Stimulated activated CD8-positive, alpha-beta memory T cell treated with anti-CD3 and anti-CD28 coated beads, Interleukin-12 subunit alpha, Interleukin-12 subunit beta, amount 100 ng/mL, for 4 hours (primary cell): ENCODE results near the gene PPP1R3A.
"Not testable (repeated sequence)": the region's sequence is repeated elsewhere in the genome, so short reads cannot be mapped to it uniquely, and the experiment has no call there.

Source experiments
- DNase-seq: peaks from one replicate; pipeline ENCODE4 v3.0.0-alpha.2; 2020; ENCODE audit warnings: low read depth

The PPP1R3A gene

GRCh38 chr7:113918946-113919345 is at the start of gene PPP1R3A:
TSS of gene PPP1R3A (minus strand) at chr7:113919009. CDS start at chr7:113918996, 13 bp downstream.
- no peak for DNase-seq

DNA sequence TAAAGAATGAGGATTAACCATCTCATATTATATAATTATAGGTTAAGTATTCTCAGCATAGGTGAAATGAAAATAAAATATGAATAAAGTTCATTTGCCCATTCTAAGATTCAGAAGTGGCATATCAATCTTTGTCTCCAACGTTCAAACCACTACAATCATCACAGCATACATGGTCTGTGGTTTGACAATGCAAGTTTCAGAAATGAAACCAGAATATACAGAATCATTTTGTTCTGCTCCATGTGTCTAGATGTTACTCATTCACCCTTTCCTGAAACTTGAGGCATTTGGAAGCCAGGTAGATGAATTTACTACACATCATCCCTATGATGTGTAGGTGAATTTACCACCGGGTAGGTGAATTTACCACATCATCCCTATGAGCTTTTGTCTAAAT is 44.5 kb upstream of the PPP1R3A start:
- no peak for DNase-seq

DNA sequence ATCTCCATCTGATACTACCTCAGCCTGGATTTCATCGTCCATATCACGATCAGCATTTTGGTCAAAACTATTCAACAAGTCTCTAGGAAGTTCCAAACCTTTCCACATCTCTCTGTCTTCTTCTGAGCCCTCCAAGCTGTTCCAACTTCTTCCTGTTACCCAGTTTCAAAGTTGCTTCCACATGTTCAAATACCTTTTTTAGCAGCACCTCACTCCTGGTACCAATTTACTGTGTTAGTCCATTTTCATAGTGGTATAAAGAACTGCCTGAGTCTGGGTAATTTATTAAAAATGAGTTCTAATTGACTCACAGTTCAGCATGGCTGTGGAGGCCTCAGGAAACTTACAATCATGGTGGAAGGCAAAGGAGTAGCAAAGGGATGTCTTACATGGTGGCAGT is 41.1 kb upstream of the PPP1R3A start:
- DNase-seq, result no peak

DNA sequence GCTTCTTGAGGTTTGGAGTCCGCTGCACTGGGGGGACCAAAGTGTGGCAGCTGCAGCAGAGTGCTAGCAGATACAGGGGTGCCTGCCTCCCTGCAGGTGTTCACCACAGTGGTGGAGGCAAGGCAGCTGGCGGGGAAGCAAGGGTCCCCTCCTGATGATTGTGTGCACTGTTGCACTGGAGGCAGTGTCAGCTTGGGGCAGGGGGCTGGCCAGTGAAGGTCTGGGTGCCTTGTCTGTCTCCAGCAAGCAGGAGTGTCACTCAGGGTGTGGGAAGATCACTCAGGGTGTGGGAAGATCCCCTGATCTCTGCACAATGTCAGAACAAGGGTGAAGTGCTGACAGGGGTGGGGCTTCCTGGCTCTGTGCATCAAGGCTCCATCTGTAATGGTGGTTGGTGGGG is 36.3 kb upstream of the PPP1R3A start:
- no peak for DNase-seq

GRCh38 chr7:113953553-113953952 is 34.7 kb upstream of the PPP1R3A start:
- no peak for DNase-seq

GRCh38 chr7:113945018-113945938 is 26.5 kb upstream of the PPP1R3A start:
- no peak for DNase-seq

DNA sequence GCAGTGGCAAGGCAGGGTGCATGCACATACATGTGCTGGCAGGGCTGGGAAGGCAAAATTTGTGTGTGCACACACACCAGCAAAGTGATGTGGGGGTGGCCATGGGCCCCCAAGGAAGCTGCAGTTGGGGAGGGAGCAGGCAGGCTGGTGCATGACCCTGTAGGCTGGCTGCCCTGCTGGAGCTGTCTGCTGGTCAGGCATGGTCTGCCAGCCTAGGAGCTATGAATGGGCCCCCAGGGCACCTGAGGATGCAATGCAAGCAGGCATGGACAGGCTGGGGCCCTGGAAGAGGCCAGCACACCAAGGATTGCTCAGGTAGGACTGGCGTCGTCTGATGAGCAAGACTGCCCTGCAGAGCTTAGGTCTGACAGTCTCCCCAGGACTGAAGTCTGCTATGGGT is 18.2 kb upstream of the PPP1R3A start:
- no peak for DNase-seq

GRCh38 chr7:113936535-113936934 is 17.7 kb upstream of the PPP1R3A start:
- no peak for DNase-seq

GRCh38 chr7:113929389-113929788 is 10.6 kb upstream of the PPP1R3A start:
- not testable (repeated sequence) for DNase-seq

- no peak for DNase-seq
Measured at GRCh38 chr7:113928112-113928511, 9.3 kb upstream of the PPP1R3A start.

- DNase-seq, result no peak
Measured at GRCh38 chr7:113922049-113922448, 3.2 kb upstream of the PPP1R3A start.

DNA sequence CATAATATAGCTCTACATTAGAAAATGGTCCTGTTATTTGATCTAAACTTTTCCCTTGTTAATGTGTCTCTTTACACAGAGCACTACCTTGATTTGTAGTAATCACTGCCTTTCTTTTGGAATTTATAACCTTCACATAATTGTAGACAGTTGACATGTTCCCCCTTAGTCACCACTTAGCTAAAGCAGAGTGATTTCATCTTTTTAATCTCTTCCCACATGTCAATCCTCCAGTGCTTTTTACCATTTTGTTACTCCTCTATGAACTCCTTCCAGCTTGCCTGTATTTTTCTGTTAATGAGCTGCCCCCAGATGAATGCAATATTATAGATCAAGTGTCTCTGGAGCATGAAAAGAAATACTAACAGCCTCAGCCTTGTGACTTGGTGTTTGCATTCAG is 2.6 kb upstream of the PPP1R3A start:
- DNase-seq, result no peak

GRCh38 chr7:113917840-113918239 is 969 bp downstream of the PPP1R3A start:
- no peak for DNase-seq

GRCh38 chr7:113915956-113916355 is 2.9 kb downstream of the PPP1R3A start:
- no peak for DNase-seq

- no peak for DNase-seq
Measured at GRCh38 chr7:113912876-113913275, 5.9 kb downstream of the PPP1R3A start.

- no peak for DNase-seq
Measured at GRCh38 chr7:113907617-113908016, 11.2 kb downstream of the PPP1R3A start.

- DNase-seq, result no peak
Measured at GRCh38 chr7:113904521-113904920, 14.3 kb downstream of the PPP1R3A start.

DNA sequence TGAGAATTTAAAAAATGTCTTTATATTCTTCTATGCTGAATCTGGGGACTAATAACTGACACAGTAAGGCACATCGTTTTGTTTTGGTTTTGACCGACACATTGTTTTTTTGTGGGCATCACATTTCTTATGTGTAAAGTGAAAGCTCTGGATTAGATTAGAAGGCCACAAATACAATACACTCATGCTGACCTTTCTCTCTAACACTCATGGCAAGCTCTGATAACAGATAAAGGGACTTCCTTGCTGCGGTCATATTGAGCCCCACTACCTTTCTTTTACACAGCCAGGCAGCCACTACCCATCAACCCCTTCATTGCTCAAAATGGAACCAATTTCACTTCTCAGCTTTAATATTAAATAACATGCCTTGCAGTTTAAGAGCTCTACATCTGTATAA is 26.0 kb downstream of the PPP1R3A start:
- DNase-seq, result no peak

DNA sequence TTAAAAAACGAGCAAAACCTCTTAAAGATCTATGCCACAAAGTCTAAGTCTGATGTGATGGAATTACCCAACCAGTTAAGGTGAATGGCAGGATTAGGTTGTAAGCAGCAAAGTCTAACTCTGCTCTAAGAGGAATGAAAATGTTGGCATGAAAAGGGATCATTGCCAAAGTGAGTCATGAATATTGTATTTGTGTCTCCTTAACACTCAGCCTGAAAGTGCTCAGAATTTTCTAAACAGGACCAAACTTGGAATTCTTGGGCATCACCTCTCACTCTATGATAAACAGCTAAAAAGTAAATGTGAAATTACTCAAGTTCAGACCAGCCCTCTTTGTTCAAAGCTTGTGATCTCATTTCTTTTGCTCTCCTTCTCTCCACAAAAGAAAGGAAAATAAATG is 27.0 kb downstream of the PPP1R3A start:
- DNase-seq, result no peak

- DNase-seq, result no peak
Measured at GRCh38 chr7:113891031-113891350, 27.8 kb downstream of the PPP1R3A start.

GRCh38 chr7:113890331-113891030 is 28.3 kb downstream of the PPP1R3A start:
- no peak for DNase-seq

- no peak for DNase-seq
Measured at GRCh38 chr7:113883096-113883495, 35.7 kb downstream of the PPP1R3A start.

DNA sequence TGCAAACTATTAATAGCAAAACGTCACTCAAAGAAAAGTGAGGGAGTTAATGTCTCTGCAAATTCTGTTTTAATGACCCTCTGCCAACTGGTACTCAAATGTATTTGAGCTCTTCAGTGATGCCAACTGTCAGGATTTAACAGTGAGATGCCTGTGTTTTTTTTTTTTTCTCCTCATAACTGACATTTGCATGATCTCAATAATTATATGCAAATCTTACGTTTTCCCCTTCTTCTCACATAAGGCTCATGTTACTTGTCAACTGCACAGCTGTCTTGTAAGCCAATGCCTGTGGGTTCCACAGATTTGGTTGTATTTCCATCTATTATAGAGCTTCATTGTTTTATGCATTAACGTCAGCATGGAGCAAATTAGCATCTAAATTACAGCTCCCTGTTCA is 38.2 kb downstream of the PPP1R3A start:
- DNase-seq, result no peak
